Loucy (cell line): Measurements from ENCODE around the gene JADE2.

Experiments
- H2AFZ ChIP-seq: fragments of 200-600 bp; sonication (generic); 2 replicates; pipeline ENCODE4 v1.6.0; 2016; ENCODE audit warnings: antibody characterized with exemption, mild to moderate bottlenecking, low read length, moderate library complexity
- H3F3A ChIP-seq: fragments of 200-600 bp; 2 replicates; pipeline ENCODE4 v1.6.0; 2016; ENCODE audit warnings: antibody characterized with exemption, low read depth, mild to moderate bottlenecking
- H3K27me3 ChIP-seq: fragments of 200-600 bp; sonication (generic); 2 replicates; pipeline ENCODE4 v1.6.1; 2014; ENCODE audit warnings: low read length, mild to moderate bottlenecking; ENCODE audit not compliant: insufficient read depth, poor library complexity, severe bottlenecking
- H3K36me3 ChIP-seq: fragments of 200-600 bp; sonication (generic); 2 replicates; pipeline ENCODE4 v1.6.1; 2016; ENCODE audit warnings: low read length; ENCODE audit not compliant: insufficient read depth
- H3K4me1 ChIP-seq: fragments of 200-600 bp; sonication (generic); 2 replicates; pipeline ENCODE4 v1.5.1; 2014; ENCODE audit warnings: low read length, mild to moderate bottlenecking; ENCODE audit not compliant: insufficient read depth, poor library complexity, severe bottlenecking
- H3K4me2 ChIP-seq: fragments of 200-600 bp; sonication (generic); 2 replicates; pipeline ENCODE4 v1.6.0; 2014; ENCODE audit warnings: antibody characterized with exemption, low read length, low read depth, mild to moderate bottlenecking; ENCODE audit not compliant: poor library complexity, severe bottlenecking
- H3K4me3 ChIP-seq: fragments of 200-600 bp; sonication (generic); 2 replicates; pipeline ENCODE4 v1.5.1; 2014; ENCODE audit warnings: low read length, mild to moderate bottlenecking, mixed read lengths; ENCODE audit not compliant: poor library complexity, severe bottlenecking
- H3K79me2 ChIP-seq: fragments of 200-600 bp; sonication (generic); 2 replicates; pipeline ENCODE4 v1.6.1; 2014; ENCODE audit warnings: low read length; ENCODE audit not compliant: insufficient read depth
- H3K9ac ChIP-seq: fragments of 200-600 bp; sonication (generic); 2 replicates; pipeline ENCODE4 v1.6.0; 2014; ENCODE audit warnings: mild to moderate bottlenecking, low read depth, low read length, moderate library complexity; ENCODE audit not compliant: poor library complexity, severe bottlenecking
- H3K9me2 ChIP-seq: fragments of 200-600 bp; sonication (generic); replicated peaks from 2 replicates; pipeline ENCODE4 v1.6.1; 2016; ENCODE audit warnings: low read depth, low read length, mixed read lengths
- H3K9me3 ChIP-seq: fragments of 200-600 bp; sonication (generic); 2 replicates; pipeline ENCODE4 v1.6.1; 2014; ENCODE audit warnings: mild to moderate bottlenecking, antibody characterized with exemption, low read length, low read depth; ENCODE audit not compliant: insufficient read depth
- H4K20me1 ChIP-seq: fragments of 200-600 bp; sonication (generic); 2 replicates; pipeline ENCODE4 v1.6.0; 2014; ENCODE audit warnings: antibody characterized with exemption, low read length, mild to moderate bottlenecking; ENCODE audit not compliant: insufficient read depth, poor library complexity, severe bottlenecking
- CTCF ChIP-seq: fragments of 200-600 bp; sonication (generic); conservative IDR thresholded peaks from 2 replicates; pipeline ENCODE4 v1.5.1; 2014; ENCODE audit warnings: mild to moderate bottlenecking, antibody characterized with exemption, low read length
- EZH2phosphoT487 ChIP-seq: fragments of 200-600 bp; IDR thresholded peaks from 2 replicates; pipeline ENCODE4 v1.6.1; 2018; ENCODE audit warnings: antibody characterized with exemption, mild to moderate bottlenecking, moderate library complexity, borderline replicate concordance

The JADE2 gene

GRCh38 chr5:134614450-134615085 lies 89.1 kb downstream of the JADE2 start:
- Histone ChIP-seq H3K9ac (no peak overlapping the region), H3K4me1 (no peaks in the 10 kb centered on the region), H3K36me3 (peaks cover 19% of the 10 kb centered on the region; the same call in 1 of the 2 replicates), H3K4me2 (no peak overlapping the region), H3K79me2 (no peaks in the 10 kb centered on the region), H3K9me3 (no peaks in the 10 kb centered on the region), H3K9me2 (no peaks in the 10 kb centered on the region), H4K20me1 (no peaks in the 10 kb centered on the region), H2AFZ (no peak overlapping the region), H3K27me3 (no peaks in the 10 kb centered on the region), H3K4me3 (no peak overlapping the region), H3F3A (no peaks in the 10 kb centered on the region)
- no peak for TF ChIP-seq CTCF
- TF ChIP-seq EZH2phosphoT487 = no peak

- Histone ChIP-seq H3K4me2 (no peak overlapping the region), H2AFZ (no peak overlapping the region), H3K79me2 (no peaks in the 10 kb centered on the region), H3K4me1 (no peaks in the 10 kb centered on the region), H3K9me3 (no peaks in the 10 kb centered on the region), H4K20me1 (no peaks in the 10 kb centered on the region), H3K9ac (no peak overlapping the region), H3F3A (no peaks in the 10 kb centered on the region), H3K36me3 (no peaks in the 10 kb centered on the region; the same call in 1 of the 2 replicates), H3K27me3 (no peaks in the 10 kb centered on the region), H3K9me2 (no peaks in the 10 kb centered on the region), H3K4me3 (no peak overlapping the region)
- TF ChIP-seq EZH2phosphoT487 = no peak
- TF ChIP-seq CTCF = no peak
Measured at GRCh38 chr5:134620634-134621033, 95.2 kb downstream of the JADE2 start.

GRCh38 chr5:134625559-134625958 lies 100.1 kb downstream of the JADE2 start:
- Histone ChIP-seq H3K9me2 (no peaks in the 10 kb centered on the region), H3K9me3 (no peaks in the 10 kb centered on the region), H3K36me3 (no peaks in the 10 kb centered on the region; the same call in 1 of the 2 replicates), H3K4me3 (no peak overlapping the region), H3K4me1 (no peaks in the 10 kb centered on the region), H3K79me2 (no peaks in the 10 kb centered on the region), H3K4me2 (no peak overlapping the region), H3K9ac (no peak overlapping the region), H3F3A (no peaks in the 10 kb centered on the region), H3K27me3 (no peaks in the 10 kb centered on the region), H4K20me1 (no peaks in the 10 kb centered on the region), H2AFZ (no peak overlapping the region)
- TF ChIP-seq CTCF (no peak), EZH2phosphoT487 (no peak)
